Measurements from ENCODE around the gene GJC2.

DNA sequence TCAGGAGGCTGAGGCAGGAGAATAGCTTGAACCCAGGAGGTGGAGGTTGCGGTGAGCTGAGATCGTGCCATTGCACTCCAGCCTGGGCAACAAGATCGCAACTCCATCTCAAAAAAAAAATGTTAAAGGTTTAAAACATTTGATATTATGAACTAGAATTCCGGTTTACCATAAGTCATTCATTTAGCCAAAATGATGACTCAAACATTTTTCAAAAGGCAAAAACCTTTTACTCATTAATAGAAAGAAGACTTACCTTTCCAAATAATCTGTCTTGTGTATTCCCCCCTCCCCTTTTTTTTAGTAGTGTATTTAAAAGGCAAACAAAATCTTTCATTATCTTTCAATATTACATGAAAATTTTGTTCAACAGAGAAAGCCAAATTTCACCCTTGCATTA lies 32.4 kb upstream of the GJC2 start:
- TF ChIP-seq, protein P1, sequence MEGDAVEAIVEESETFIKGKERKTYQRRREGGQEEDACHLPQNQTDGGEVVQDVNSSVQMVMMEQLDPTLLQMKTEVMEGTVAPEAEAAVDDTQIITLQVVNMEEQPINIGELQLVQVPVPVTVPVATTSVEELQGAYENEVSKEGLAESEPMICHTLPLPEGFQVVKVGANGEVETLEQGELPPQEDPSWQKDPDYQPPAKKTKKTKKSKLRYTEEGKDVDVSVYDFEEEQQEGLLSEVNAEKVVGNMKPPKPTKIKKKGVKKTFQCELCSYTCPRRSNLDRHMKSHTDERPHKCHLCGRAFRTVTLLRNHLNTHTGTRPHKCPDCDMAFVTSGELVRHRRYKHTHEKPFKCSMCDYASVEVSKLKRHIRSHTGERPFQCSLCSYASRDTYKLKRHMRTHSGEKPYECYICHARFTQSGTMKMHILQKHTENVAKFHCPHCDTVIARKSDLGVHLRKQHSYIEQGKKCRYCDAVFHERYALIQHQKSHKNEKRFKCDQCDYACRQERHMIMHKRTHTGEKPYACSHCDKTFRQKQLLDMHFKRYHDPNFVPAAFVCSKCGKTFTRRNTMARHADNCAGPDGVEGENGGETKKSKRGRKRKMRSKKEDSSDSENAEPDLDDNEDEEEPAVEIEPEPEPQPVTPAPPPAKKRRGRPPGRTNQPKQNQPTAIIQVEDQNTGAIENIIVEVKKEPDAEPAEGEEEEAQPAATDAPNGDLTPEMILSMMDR (IDR thresholded peaks at IDR 0.05; ENCODE audit: insufficient read depth, low read length), result no peak
- TF ChIP-seq, protein P2, sequence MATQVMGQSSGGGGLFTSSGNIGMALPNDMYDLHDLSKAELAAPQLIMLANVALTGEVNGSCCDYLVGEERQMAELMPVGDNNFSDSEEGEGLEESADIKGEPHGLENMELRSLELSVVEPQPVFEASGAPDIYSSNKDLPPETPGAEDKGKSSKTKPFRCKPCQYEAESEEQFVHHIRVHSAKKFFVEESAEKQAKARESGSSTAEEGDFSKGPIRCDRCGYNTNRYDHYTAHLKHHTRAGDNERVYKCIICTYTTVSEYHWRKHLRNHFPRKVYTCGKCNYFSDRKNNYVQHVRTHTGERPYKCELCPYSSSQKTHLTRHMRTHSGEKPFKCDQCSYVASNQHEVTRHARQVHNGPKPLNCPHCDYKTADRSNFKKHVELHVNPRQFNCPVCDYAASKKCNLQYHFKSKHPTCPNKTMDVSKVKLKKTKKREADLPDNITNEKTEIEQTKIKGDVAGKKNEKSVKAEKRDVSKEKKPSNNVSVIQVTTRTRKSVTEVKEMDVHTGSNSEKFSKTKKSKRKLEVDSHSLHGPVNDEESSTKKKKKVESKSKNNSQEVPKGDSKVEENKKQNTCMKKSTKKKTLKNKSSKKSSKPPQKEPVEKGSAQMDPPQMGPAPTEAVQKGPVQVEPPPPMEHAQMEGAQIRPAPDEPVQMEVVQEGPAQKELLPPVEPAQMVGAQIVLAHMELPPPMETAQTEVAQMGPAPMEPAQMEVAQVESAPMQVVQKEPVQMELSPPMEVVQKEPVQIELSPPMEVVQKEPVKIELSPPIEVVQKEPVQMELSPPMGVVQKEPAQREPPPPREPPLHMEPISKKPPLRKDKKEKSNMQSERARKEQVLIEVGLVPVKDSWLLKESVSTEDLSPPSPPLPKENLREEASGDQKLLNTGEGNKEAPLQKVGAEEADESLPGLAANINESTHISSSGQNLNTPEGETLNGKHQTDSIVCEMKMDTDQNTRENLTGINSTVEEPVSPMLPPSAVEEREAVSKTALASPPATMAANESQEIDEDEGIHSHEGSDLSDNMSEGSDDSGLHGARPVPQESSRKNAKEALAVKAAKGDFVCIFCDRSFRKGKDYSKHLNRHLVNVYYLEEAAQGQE (IDR thresholded peaks at IDR 0.05; ENCODE audit: insufficient replicate concordance, low read depth), result no peak
- TF ChIP-seq GABPA (IDR thresholded peaks at IDR 0.05; ENCODE audit: low read depth), result no peak

Measured in HL-60 (cell line).